Activated CD4-positive, alpha-beta T cell treated with anti-CD3 and anti-CD28 coated beads, Interleukin-2, amount 10 ng/mL, durations not matched to agents 24 days and 14 days (primary cell): ENCODE measurements around the gene SIK2. TPM values are rescaled to one million over a fixed set of nuclear protein-coding genes. Genes with fewer than 3 reads are reported as not detected.

Experiments used
- DNase-seq: peaks from one replicate; pipeline ENCODE4 v3.0.0; 2022
- H3K27ac Mint-ChIP-seq: one replicate; pipeline ENCODE4 v1.8.0; 2022; ENCODE audit warnings: mild to moderate bottlenecking, mixed read lengths
- H3K27me3 Mint-ChIP-seq: one replicate; pipeline ENCODE4 v1.8.0; 2022; ENCODE audit warnings: mixed read lengths
- H3K36me3 Mint-ChIP-seq: one replicate; pipeline ENCODE4 v1.8.0; 2022; ENCODE audit warnings: low read depth, mild to moderate bottlenecking, mixed read lengths
- H3K4me1 Mint-ChIP-seq: one replicate; pipeline ENCODE4 v1.8.0; 2021; ENCODE audit warnings: mixed read lengths
- H3K4me3 Mint-ChIP-seq: one replicate; pipeline ENCODE4 v1.8.0; 2022; ENCODE audit warnings: mild to moderate bottlenecking, moderate library complexity, mixed read lengths
- H3K9me3 Mint-ChIP-seq: one replicate; pipeline ENCODE4 v1.8.0; 2021; ENCODE audit warnings: mixed read lengths
- intact Hi-C: fragments of 100-400 bp; cut with micrococcal nuclease; formaldehyde crosslinking; loops from one replicate; pipeline ENCODE4 v1.15.1; 2023
- total RNA-seq: library from RNA; stranded (reverse); gene quantifications from 2 replicates; pipeline ENCODE4 v1.2.3, GENCODE V29; 2022

SIK2 gene
- total RNA-seq, 1 donor from 2014 or later: 8.2 TPM

DNA sequence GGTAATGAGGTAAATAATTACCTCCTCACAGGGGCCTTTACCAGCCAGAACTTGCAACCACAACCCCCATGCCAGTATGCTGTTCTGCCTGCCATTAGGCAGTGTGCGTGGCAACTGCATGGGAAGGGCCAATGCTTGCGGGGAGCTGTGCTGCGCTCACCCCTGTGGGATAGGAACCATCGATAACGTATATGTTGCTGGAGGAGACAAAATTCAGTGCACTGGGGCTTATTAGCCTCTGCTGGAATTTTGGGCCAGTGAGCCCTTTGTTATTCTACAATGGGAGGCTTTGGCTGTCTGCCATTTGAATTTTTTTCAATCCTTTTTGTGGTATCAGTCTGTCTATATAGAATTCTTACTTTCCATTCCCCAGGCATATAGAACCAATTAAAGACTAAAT is 116.6 kb downstream of the SIK2 start:
- intact Hi-C loops: no loop called here

DNA sequence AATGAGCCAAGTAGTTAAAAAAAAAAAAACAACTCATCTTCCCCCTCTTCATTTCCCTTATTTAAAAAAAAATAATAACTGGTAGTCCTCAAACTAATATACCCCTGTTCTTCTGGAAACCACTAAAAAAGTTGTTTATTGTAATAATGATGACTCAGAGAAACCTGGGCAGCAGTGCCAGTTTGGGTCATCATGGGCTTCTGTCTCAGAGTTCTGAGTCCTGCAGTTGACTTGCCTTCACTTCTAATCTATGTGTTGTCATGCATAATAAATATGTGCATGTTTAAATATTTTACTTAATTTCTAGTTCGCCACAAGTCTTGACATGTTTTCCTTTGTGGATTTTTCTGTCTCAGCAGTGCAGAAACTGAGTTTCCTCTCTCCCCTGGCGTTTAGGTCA is 117.1 kb downstream of the SIK2 start:
- peaks cover 33% of the 10 kb centered on the region for H3K36me3 Mint-ChIP-seq
- H3K4me1 Mint-ChIP-seq: no peaks in the 10 kb centered on the region

More for the DNA sequence above, 116.6 kb downstream of the SIK2 start:
- no peaks in the 10 kb centered on the region for H3K9me3 Mint-ChIP-seq
- H3K4me3 Mint-ChIP-seq: no peak overlapping the region
- H3K27ac Mint-ChIP-seq: no peak overlapping the region
- DNase-seq: no peak
- no peaks in the 10 kb centered on the region for H3K4me1 Mint-ChIP-seq
- H3K27me3 Mint-ChIP-seq: no peaks in the 10 kb centered on the region
- H3K36me3 Mint-ChIP-seq: peaks cover 30% of the 10 kb centered on the region

DNA sequence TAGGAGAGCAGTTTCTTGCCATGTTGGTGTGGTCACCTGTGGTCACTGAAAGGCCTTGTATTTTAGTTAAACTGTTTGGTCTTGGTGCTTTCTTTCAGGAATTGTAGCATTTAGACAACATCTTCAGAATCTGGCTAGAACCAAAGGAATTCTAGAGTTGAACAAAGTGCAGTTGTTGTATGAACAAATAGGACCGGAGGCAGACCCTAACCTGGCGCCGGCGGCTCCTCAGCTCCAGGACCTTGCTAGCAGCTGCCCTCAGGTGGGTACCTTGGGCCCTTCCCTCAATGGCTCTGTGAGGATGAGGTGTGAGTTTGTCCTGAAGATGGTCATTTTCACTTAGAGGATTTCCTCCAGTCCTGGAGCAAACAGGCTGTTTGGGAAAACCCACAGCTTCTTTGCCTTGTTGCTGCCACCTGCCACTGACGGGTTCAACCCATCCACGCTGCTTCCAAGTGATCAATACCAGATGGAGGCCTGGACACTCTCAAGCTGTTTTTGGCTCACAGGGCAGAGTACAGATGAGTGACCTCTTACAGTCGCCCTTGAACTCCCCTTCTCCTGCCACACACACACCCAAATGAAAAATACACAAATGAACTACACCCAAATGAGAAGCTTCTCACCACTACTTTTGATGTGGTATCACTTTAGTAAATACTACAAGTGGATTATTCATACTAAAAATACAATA is 118.7 kb downstream of the SIK2 start:
- H3K27ac Mint-ChIP-seq: no peak overlapping the region
- no peak for DNase-seq
- H3K36me3 Mint-ChIP-seq: peaks cover 26% of the 10 kb centered on the region
- no peak overlapping the region for H3K4me3 Mint-ChIP-seq
- no peaks in the 10 kb centered on the region for H3K4me1 Mint-ChIP-seq
- H3K27me3 Mint-ChIP-seq: no peaks in the 10 kb centered on the region
- intact Hi-C loops: no loop called here
- no peaks in the 10 kb centered on the region for H3K9me3 Mint-ChIP-seq

More for the DNA sequence above, 117.1 kb downstream of the SIK2 start:
- Mint-ChIP-seq H3K9me3 (no peaks in the 10 kb centered on the region), H3K4me3 (no peak overlapping the region), H3K27ac (no peak overlapping the region), H3K27me3 (no peaks in the 10 kb centered on the region)
- intact Hi-C loops: no loop called here
- DNase-seq: no peak

DNA sequence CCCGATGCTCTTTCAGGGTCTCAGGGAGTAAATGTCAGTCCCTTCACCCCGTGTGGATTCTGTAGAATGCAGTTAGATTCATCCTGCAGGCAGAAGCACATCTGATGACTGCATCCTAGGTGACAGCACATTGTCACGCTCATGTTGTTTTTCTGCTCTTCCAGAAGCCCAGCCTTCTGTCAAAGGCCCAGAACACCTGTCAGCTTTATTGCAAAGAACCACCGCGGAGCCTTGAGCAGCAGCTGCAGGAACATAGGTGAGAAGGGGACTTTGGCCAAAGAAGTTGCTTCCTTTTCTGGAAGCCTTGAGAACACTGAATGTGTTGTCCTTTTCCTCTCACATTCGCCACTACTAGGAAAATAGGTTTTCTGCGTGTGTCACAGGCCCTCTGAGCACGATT is 120.3 kb downstream of the SIK2 start:
- intact Hi-C loops: no loop called here
- H3K9me3 Mint-ChIP-seq: no peaks in the 10 kb centered on the region
- DNase-seq: no peak
- H3K4me3 Mint-ChIP-seq: no peak overlapping the region
- no peak overlapping the region for H3K27ac Mint-ChIP-seq
- H3K4me1 Mint-ChIP-seq: no peaks in the 10 kb centered on the region
- no peaks in the 10 kb centered on the region for H3K27me3 Mint-ChIP-seq
- H3K36me3 Mint-ChIP-seq: peaks cover 22% of the 10 kb centered on the region

DNA sequence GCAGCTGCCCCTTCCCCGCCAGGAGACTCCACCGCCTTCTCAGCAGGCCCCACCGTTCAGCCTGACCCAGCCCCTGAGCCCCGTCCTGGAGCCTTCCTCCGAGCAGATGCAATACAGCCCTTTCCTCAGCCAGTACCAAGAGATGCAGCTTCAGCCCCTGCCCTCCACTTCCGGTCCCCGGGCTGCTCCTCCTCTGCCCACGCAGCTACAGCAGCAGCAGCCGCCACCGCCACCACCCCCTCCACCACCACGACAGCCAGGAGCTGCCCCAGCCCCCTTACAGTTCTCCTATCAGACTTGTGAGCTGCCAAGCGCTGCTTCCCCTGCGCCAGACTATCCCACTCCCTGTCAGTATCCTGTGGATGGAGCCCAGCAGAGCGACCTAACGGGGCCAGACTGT is 121.3 kb downstream of the SIK2 start:
- Mint-ChIP-seq H3K4me3 (no peak overlapping the region), H3K36me3 (peaks cover 21% of the 10 kb centered on the region), H3K27ac (no peak overlapping the region), H3K9me3 (no peaks in the 10 kb centered on the region), H3K27me3 (no peaks in the 10 kb centered on the region), H3K4me1 (no peaks in the 10 kb centered on the region)
- no peak for DNase-seq
- intact Hi-C loops: no loop called here

DNA sequence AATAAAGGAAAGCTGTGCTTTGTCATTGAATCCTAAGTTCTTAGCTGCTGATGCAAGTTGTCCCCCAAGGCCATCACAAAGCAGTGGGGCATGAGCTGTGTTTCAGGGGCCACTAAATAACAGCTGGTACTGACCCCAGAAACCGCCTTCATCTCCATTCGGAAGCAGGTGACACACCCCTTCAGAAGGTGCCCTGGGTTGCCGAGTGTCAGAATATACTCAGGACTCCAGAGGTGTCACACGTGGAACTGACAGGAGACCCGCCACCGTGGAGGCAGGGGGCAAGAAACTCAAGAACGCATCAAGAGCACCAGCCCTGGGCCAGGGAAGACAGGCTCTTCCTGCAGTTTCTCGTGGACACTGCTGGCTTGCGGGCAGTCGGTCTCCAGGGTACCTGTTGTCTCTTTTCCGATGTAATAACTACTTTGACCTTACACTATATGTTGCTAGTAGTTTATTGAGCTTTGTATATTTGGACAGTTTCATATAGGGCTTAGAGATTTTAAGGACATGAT is 122.4 kb downstream of the SIK2 start:
- H3K27ac Mint-ChIP-seq: no peak overlapping the region
- intact Hi-C loops: no loop called here
- no peak overlapping the region for H3K4me3 Mint-ChIP-seq
- no peaks in the 10 kb centered on the region for H3K27me3 Mint-ChIP-seq
- no peaks in the 10 kb centered on the region for H3K4me1 Mint-ChIP-seq
- no peak for DNase-seq
- peaks cover 16% of the 10 kb centered on the region for H3K36me3 Mint-ChIP-seq
- no peaks in the 10 kb centered on the region for H3K9me3 Mint-ChIP-seq

DNA sequence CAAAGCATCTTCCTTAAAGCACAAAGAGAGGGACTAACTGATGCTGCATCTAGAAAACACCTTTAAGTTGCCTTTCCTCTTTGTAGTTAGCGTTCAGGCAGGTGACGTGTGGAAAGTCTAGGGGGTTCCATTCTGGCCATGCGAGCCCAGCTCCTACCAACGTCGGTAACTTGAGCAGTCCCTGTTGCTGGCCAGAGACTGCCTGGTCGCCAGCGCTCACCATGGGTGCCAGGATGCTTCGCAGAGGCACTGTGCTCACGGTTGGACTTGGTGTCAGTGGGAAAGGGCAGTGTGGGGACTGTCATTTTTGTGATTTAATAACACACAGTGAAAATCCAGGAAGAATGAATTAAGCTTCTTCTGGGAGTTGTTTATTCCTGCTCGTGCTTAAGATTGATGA is 123.4 kb downstream of the SIK2 start:
- Mint-ChIP-seq H3K27me3 (no peaks in the 10 kb centered on the region), H3K4me1 (no peaks in the 10 kb centered on the region), H3K4me3 (no peak overlapping the region), H3K27ac (no peak overlapping the region), H3K36me3 (peaks cover 14% of the 10 kb centered on the region), H3K9me3 (no peaks in the 10 kb centered on the region)
- DNase-seq: no peak
- intact Hi-C loops: no loop called here

DNA sequence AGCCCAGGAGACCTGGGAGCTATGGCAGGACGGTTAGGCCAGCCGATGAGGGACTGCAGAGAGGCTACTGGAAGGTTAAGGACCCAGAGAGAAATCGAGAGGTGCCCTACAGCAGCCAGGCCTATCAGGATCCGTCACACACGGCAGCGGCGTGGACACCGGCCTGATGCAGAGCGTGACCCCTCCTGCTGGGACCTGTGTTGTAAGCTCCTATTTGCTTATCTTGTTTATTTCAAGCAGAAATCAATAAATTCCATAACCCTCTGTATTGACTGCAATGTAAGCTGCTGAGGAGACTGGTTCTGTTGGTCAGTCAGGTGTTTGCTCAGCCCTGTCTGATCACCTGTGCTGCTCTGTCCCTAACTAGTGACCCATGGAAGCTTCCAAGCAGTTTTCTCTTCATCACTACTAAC is 124.1 kb downstream of the SIK2 start:
- H3K4me3 Mint-ChIP-seq: no peak overlapping the region
- no peaks in the 10 kb centered on the region for H3K9me3 Mint-ChIP-seq
- H3K27me3 Mint-ChIP-seq: no peaks in the 10 kb centered on the region
- H3K27ac Mint-ChIP-seq: no peak overlapping the region
- H3K36me3 Mint-ChIP-seq: peaks cover 11% of the 10 kb centered on the region
- no peak for DNase-seq
- no peaks in the 10 kb centered on the region for H3K4me1 Mint-ChIP-seq
- intact Hi-C loops: no loop called here

DNA sequence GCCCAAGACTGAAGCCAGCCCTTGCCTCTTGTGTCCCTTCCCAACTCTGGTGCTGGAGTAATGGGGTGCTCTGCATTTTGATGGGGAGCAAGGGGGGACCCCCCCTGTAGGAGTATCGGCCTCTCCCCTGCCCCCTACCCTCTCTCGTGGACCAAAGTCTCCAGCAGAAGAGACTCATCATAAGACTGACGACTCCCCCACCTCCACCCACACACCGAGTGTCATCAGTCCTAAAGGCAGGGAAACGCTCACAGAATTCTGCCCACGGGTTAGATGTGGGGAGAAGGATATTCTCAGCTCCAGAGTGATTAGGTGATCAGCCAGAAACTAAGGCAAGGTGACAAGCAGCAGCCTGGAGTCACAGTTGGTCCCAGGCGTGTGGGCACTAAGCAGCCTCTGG is 125.2 kb downstream of the SIK2 start:
- peaks cover 6% of the 10 kb centered on the region for H3K36me3 Mint-ChIP-seq
- no peaks in the 10 kb centered on the region for H3K9me3 Mint-ChIP-seq
- no peaks in the 10 kb centered on the region for H3K27me3 Mint-ChIP-seq
- intact Hi-C loops: no loop called here
- H3K27ac Mint-ChIP-seq: no peak overlapping the region
- no peak for DNase-seq
- no peak overlapping the region for H3K4me3 Mint-ChIP-seq
- no peaks in the 10 kb centered on the region for H3K4me1 Mint-ChIP-seq

DNA sequence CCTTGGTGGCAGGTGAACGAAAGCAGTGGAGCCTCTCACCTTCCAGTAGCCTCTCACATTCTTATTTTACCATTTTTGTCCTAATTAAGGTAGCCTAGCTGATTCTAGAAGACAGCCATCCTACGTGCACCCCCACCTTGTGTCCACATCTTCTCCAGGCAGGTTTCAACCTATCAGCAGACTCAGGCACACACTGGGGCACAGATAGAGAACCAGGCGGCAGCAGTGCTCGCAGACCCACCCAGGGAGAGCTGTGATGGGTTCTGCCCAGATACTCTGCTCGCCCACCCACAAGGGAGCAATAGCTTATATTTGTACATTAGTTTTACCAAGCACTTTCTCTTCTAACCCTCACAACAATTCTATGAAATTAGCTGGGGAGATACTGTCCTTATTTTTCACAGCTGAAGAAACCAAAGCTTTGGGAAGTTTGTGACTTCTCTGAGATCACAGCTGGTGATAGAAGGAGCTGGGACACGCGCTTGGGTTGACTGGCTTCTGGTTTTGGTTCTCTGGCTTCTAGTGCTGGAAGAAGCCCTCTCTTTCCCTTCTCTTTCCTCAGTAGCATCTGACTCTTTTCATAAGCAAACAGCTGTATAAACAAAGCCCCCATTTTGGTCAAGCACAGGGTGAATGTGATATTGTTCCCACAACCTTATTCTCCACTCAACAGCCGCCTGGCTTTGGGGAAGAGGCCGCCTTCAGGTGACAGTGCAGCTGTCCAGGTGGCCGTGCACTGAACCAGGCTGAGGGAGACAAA is 127.0 kb downstream of the SIK2 start:
- H3K4me1 Mint-ChIP-seq: no peaks in the 10 kb centered on the region
- intact Hi-C loops: no loop called here
- H3K27ac Mint-ChIP-seq: no peak overlapping the region
- H3K27me3 Mint-ChIP-seq: no peaks in the 10 kb centered on the region
- no peak for DNase-seq
- H3K36me3 Mint-ChIP-seq: peaks cover 5% of the 10 kb centered on the region
- no peaks in the 10 kb centered on the region for H3K9me3 Mint-ChIP-seq
- H3K4me3 Mint-ChIP-seq: no peak overlapping the region

DNA sequence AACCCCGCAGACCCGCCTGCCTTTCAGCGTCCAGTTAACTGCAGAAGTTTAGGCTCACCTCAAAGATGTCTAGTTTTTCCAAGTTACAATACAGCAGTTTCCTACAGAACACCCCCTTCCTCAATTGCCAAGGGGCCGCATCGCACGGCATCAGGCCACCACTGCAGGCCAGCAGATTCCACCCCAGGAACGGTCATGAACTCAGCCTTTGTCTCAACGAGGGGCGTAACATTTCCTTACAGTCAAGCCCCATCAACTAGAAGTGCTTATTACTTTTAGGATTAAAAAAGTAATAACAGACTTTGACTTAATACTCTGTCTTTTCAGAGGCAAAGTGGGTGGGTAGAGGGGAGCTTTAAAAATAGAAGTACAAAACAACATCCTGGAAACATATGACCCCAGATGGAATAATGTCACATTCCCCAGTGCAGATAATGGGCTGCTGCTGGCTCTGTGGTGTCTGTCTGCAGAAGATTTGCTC is 127.6 kb downstream of the SIK2 start:
- no peak overlapping the region for H3K27ac Mint-ChIP-seq
- no peak for DNase-seq
- H3K4me3 Mint-ChIP-seq: no peak overlapping the region
- no peaks in the 10 kb centered on the region for H3K4me1 Mint-ChIP-seq
- H3K9me3 Mint-ChIP-seq: no peaks in the 10 kb centered on the region
- peaks cover 3% of the 10 kb centered on the region for H3K36me3 Mint-ChIP-seq
- H3K27me3 Mint-ChIP-seq: no peaks in the 10 kb centered on the region
- intact Hi-C loops: no loop called here

DNA sequence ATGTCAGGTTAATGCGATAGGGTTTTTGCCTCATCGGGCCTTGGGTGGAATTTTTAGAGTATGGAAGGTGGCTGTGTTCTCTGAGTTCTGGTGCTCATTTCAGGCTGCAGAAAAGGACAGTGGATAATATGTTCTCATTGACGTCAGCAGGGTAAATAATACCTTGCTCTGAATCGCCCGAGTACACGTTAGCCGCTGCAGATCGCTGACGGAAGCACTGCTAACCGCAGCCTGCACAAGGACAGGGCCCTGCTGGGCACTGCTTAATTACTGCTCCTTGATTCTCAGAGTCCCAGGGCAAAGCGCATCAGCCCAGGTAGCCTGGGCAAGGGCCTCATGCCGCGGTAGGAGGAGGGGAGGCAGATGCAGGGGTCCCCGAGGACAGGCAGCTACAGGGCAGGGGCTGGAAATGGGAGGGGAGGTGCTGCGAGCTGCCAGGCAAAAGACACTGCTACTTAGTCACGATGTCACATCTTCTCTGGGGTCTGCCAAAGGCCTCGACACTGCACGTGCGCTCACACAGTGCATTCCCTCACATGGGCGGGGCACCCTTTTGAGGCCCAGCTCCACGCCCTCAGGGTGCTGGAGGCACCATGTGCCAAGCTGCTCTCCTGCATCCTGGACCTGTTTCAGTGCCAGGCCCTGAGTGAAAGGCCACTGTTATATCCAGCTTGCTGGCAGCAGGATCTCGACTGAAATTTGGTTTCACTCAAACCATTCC is 128.8 kb downstream of the SIK2 start:
- Mint-ChIP-seq H3K27me3 (no peaks in the 10 kb centered on the region), H3K4me1 (no peaks in the 10 kb centered on the region), H3K27ac (no peak overlapping the region), H3K4me3 (no peak overlapping the region), H3K9me3 (no peaks in the 10 kb centered on the region), H3K36me3 (peaks cover 3% of the 10 kb centered on the region)
- intact Hi-C loops: no loop called here
- DNase-seq: no peak

DNA sequence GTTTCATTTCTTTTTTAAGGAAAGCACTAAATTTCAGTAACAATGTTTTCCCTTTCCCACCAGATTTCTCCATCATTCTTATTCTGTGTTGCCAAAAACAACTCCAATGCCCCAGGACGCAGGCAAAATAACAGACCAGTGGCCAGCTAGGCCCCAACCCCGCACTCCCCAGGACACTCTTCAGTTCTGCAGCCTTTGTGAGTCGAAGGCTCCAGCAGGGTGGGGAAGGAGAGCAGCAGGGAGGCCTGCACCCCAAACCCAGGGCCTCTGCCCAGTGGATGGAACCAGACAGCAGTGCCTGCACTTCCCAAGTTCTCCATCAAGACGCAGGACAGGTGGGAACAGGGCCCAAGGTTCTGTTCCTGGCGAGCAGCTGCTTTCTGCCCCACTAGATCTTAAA is 129.6 kb downstream of the SIK2 start:
- no peak overlapping the region for H3K4me3 Mint-ChIP-seq
- H3K9me3 Mint-ChIP-seq: no peaks in the 10 kb centered on the region
- no peak overlapping the region for H3K27ac Mint-ChIP-seq
- no peak for DNase-seq
- no peaks in the 10 kb centered on the region for H3K36me3 Mint-ChIP-seq
- intact Hi-C loops: no loop called here
- no peaks in the 10 kb centered on the region for H3K4me1 Mint-ChIP-seq
- no peaks in the 10 kb centered on the region for H3K27me3 Mint-ChIP-seq

DNA sequence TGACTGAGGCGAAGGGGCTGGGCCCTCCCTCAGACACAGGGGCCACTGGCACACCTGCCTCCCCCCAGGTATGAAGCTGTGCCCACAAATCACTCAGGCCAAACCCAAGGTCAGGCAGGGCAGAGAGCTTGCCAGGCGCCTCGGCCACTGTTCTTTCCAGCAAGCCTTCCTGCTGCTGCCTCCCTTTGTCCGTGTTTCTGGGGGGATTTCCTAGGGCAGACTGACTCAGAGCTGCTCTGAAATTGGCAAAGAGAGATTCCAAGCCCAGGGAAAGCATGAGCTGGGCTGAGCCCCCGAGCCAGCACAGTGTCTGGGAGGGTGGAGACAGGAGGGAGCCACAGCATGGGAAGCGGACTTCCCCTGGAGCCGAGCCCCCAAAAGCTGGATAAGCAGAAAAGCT is 130.8 kb downstream of the SIK2 start:
- Mint-ChIP-seq H3K27ac (no peak overlapping the region), H3K4me1 (no peaks in the 10 kb centered on the region), H3K36me3 (peaks cover 2% of the 10 kb centered on the region), H3K9me3 (no peaks in the 10 kb centered on the region), H3K4me3 (no peak overlapping the region), H3K27me3 (no peaks in the 10 kb centered on the region)
- intact Hi-C loops: no loop called here
- DNase-seq: no peak
